HepG2 (cell line): ENCODE data around the gene PSMD1. TPM values are rescaled to one million over a fixed set of nuclear protein-coding genes. Genes with fewer than 3 reads are reported as not detected.

ENCODE experiments used
- ATAC-seq: fragments of 200-7000 bp; cut with Tn5 transposase; 3 replicates; pipeline ENCODE4 v1.9.1; 2020; ENCODE audit warnings: mild to moderate bottlenecking, moderate library complexity
- BruUV-seq: library from RNA; stranded (reverse); fragments of 400-500 nt; replicated peaks from 2 replicates; lab custom pipeline; 2021; lab: Mats Ljungman, UMichigan
- CTCF ChIA-PET: fragments of 300-600 bp; formaldehyde crosslinking; extraction: SDS; loops from one replicate; lab custom pipeline; 2021; ENCODE audit warnings: low total read pairs, inconsistent platforms, low intra/inter-chr PET ratio; lab: Yijun Ruan, JAX
- POLR2A ChIA-PET: fragments of 350-600 bp; sonication (Branson Sonifier 250); formaldehyde crosslinking; loops from one replicate; lab custom pipeline; 2020; ENCODE audit warnings: antibody characterized with exemption, inconsistent platforms; lab: Yijun Ruan, JAX
- DNase-seq: peaks from one replicate; pipeline ENCODE4 v3.0.0-alpha.2; 2015; ENCODE audit warnings: low spot score
- FAIRE-seq: peaks from 3 replicates; lab custom pipeline; 2011; peaks lifted over from hg19 to GRCh38; lab: Jason Lieb, UNC
- H2AFZ ChIP-seq: one replicate; pipeline ENCODE4 v1.6.1; 2011; ENCODE audit warnings: low read length, inconsistent platforms
- H3K27ac ChIP-seq: fragments of 300-600 bp; 3 replicates; pipeline ENCODE4 v1.8.0; 2011; ENCODE audit warnings: mixed run types, mild to moderate bottlenecking, mixed read lengths, low read length, inconsistent platforms; ENCODE audit not compliant: insufficient read depth; ENCODE audit errors: extremely low read length
- H3K27me3 ChIP-seq, 2 experiments: fragments of 200-600 bp in 1 of 2; 2 replicates in 1 of 2; 3 replicates in 1 of 2; pipeline versions ENCODE4 v1.6.0 to v1.8.0; 2011; ENCODE audit warnings: low read length in 2 of 2, mild to moderate bottlenecking in 2 of 2, moderate library complexity in 2 of 2, inconsistent platforms in 1 of 2; ENCODE audit not compliant: insufficient read depth in 2 of 2, control insufficient read depth in 1 of 2
- H3K36me3 ChIP-seq, 2 experiments: fragments of 200-600 bp in 1 of 2; replicated peaks in 1 of 2; 2 replicates in 1 of 2; 3 replicates in 1 of 2; pipeline versions ENCODE4 v1.5.1 to v1.8.0; 2011; ENCODE audit warnings: low read length in 2 of 2, inconsistent platforms in 1 of 2; ENCODE audit not compliant: insufficient read depth in 2 of 2, control insufficient read depth in 1 of 2
- H3K4me1 ChIP-seq: 2 replicates; pipeline ENCODE4 v1.5.1; 2012; ENCODE audit warnings: low read length, inconsistent platforms; ENCODE audit not compliant: insufficient read depth
- H3K4me2 ChIP-seq: 2 replicates; pipeline ENCODE4 v1.6.0; 2011; ENCODE audit warnings: low read depth, low read length, inconsistent platforms
- H3K4me3 ChIP-seq, 3 experiments: fragments of 200-600 bp in 1 of 3; sonication (generic), shearing (Covaris generic) in 1 of 3; replicated peaks in 1 of 3; 2 replicates each; pipeline ENCODE4 v1.5.1; 2011 to 2016; ENCODE audit warnings: low read length in 3 of 3, inconsistent platforms in 2 of 3, low read depth in 2 of 3, mild to moderate bottlenecking in 2 of 3, control low read depth in 1 of 3, mixed read lengths in 1 of 3; ENCODE audit not compliant: insufficient read depth in 1 of 3
- H3K79me2 ChIP-seq: one replicate; pipeline ENCODE4 v1.6.1; 2011; ENCODE audit warnings: low read length, inconsistent platforms; ENCODE audit not compliant: insufficient read depth
- H3K9ac ChIP-seq: 2 replicates; pipeline ENCODE4 v1.6.0; 2011; ENCODE audit warnings: mild to moderate bottlenecking, low read depth, low read length, inconsistent platforms; ENCODE audit not compliant: insufficient read depth
- H3K9me3 ChIP-seq: 2 replicates; pipeline ENCODE4 v1.5.1; 2012; ENCODE audit warnings: mild to moderate bottlenecking, low read length
- H4K20me1 ChIP-seq: 2 replicates; pipeline ENCODE4 v1.6.0; 2011; ENCODE audit warnings: inconsistent platforms, mild to moderate bottlenecking, low read length, moderate library complexity; ENCODE audit not compliant: insufficient read depth
- ADNP ChIP-seq: sonication (generic); formaldehyde crosslinking; IDR thresholded peaks from 2 replicates; pipeline ENCODE4 v1.4.0; 2020; ENCODE audit warnings: missing genetic modification reagents
- FUBP1 ChIP-seq: sonication (generic); formaldehyde crosslinking; IDR thresholded peaks from 2 replicates; pipeline ENCODE4 v1.5.1; 2020; ENCODE audit warnings: missing genetic modification reagents, mild to moderate bottlenecking, borderline replicate concordance
- KAT2B ChIP-seq: fragments of 150-350 bp; IDR thresholded peaks from 2 replicates; pipeline ENCODE4 v1.6.1; 2014; ENCODE audit warnings: low read depth, low read length, borderline replicate concordance
- ZNF768 ChIP-seq: sonication (generic); formaldehyde crosslinking; IDR thresholded peaks from 2 replicates; pipeline ENCODE4 v1.4.0; 2020; ENCODE audit warnings: missing genetic modification reagents
- WGBS: methylation state at CpG from one replicate; pipeline ENCODE4 v1.1.6; 2017; ENCODE audit warnings: low lambda C conversion rate; 5-methylcytosine and 5-hydroxymethylcytosine counted together
- in situ Hi-C: cut with HindIII; loops from 2 replicates; pipeline ENCODE4 v1.10.0; 2017; ENCODE audit warnings: low pct_unique_long_range_greater_than_20kb; ENCODE audit not compliant: extremely low pct_ligation_motif_present
- intact Hi-C: fragments of 100-400 bp; cut with micrococcal nuclease; formaldehyde crosslinking; loops from one replicate; pipeline ENCODE4 v1.10.0; 2022; ENCODE audit not compliant: unreplicated experiment
- polyA plus RNA-seq, 8 experiments: library from polyadenylated mRNA; depleted of rRNA in 3 of 8; stranded (reverse) in 7 of 8; unstranded in 1 of 8; fragments of >200 nt; fragmentation: Illumina TruSeq in 4 of 8; extraction: Trizol in 4 of 8; gene quantifications; 2 replicates each; pipeline versions ENCODE4 v1.2.1 to v1.2.3, GENCODE V29; 2011 to 2016; ENCODE audit warnings: low read depth in 4 of 8, missing spikeins in 1 of 8, mixed read lengths in 1 of 8; ENCODE audit not compliant: insufficient read depth in 1 of 8
- total RNA-seq, 5 experiments: library from RNA; depleted of rRNA; stranded (reverse); fragments of >200 nt; fragmentation: Illumina TruSeq; extraction: Trizol; gene quantifications; 2 replicates each; pipeline ENCODE4 v1.2.3, GENCODE V29; 2016; ENCODE audit warnings: low read depth in 1 of 5
- TF ChIP-seq, protein P1 (sequence below): sonication (generic); formaldehyde crosslinking; IDR thresholded peaks from 2 replicates; pipeline ENCODE4 v1.5.0; 2020; ENCODE audit warnings: mild to moderate bottlenecking, missing genetic modification reagents
- TF ChIP-seq, protein P2 (sequence below): sonication (generic); formaldehyde crosslinking; IDR thresholded peaks from 2 replicates; pipeline ENCODE4 v1.5.0; 2020; ENCODE audit warnings: missing genetic modification reagents

The PSMD1 gene
- total and polyA plus RNA-seq, 2 of the 13 experiments (the other 11 are each of a cell fraction or from before 2014, with no cell fraction given), result 136 to 191 TPM

DNA sequence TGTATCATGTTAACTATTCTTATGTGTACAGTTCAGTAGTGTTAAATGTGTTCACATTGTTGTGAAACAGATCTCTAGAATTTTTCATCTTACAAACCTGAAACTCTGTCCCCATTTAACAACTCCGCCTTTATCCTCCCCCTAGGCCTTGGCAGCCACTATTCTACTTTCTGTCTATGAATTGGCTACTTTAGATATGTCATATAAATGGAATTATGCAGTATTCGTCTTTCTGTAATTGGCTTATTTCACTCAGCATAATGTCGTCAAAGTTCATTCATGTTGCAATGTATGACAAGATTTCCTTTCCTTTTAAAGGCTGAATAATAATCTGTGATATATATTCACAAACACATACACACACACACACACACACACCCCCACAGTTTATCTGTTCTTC, 154.1 kb downstream of the PSMD1 start (continued):
- TF ChIP-seq, protein P1, sequence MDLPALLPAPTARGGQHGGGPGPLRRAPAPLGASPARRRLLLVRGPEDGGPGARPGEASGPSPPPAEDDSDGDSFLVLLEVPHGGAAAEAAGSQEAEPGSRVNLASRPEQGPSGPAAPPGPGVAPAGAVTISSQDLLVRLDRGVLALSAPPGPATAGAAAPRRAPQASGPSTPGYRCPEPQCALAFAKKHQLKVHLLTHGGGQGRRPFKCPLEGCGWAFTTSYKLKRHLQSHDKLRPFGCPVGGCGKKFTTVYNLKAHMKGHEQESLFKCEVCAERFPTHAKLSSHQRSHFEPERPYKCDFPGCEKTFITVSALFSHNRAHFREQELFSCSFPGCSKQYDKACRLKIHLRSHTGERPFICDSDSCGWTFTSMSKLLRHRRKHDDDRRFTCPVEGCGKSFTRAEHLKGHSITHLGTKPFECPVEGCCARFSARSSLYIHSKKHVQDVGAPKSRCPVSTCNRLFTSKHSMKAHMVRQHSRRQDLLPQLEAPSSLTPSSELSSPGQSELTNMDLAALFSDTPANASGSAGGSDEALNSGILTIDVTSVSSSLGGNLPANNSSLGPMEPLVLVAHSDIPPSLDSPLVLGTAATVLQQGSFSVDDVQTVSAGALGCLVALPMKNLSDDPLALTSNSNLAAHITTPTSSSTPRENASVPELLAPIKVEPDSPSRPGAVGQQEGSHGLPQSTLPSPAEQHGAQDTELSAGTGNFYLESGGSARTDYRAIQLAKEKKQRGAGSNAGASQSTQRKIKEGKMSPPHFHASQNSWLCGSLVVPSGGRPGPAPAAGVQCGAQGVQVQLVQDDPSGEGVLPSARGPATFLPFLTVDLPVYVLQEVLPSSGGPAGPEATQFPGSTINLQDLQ (CRISPR knock-in tag), result no peak
- TF ChIP-seq ADNP (CRISPR knock-in tag) (no peak), KAT2B (no peak)

DNA sequence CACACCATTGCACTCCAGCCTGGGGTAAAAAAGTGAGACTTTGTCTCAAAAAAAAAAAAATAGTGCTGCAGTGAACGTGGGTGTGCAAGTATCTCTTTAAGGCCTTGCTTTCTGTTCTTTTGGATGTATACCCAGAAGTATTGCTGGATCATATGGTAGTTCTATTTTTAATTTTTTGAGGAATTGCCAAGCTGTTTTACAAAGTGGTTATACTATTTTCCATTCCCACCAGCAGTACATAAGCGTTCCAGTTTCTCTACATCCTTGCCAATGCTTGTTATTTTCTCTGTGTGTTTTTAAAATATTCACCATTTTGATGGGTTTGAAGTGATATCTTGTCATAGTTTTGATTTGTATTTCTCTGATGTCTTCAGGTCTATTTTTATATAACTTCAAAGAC, 154.8 kb downstream of the PSMD1 start:
- in situ Hi-C loops, result no loop called here
- no TSS peak for BruUV-seq
- DNase-seq, result no peak
- POLR2A ChIA-PET, result no interaction called here
- TF ChIP-seq, protein P2, sequence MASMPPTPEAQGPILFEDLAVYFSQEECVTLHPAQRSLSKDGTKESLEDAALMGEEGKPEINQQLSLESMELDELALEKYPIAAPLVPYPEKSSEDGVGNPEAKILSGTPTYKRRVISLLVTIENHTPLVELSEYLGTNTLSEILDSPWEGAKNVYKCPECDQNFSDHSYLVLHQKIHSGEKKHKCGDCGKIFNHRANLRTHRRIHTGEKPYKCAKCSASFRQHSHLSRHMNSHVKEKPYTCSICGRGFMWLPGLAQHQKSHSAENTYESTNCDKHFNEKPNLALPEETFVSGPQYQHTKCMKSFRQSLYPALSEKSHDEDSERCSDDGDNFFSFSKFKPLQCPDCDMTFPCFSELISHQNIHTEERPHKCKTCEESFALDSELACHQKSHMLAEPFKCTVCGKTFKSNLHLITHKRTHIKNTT (CRISPR knock-in tag), result no peak
- TF ChIP-seq FUBP1 (CRISPR knock-in tag) (no peak), ZNF768 (no peak)
- TF ChIP-seq, all 625 proteins: peak for 0
- no peak for ATAC-seq
- Histone ChIP-seq H3K4me2 (no peak overlapping the region), H4K20me1 (no peaks in the 10 kb centered on the region), H3K27me3 (no peaks in the 10 kb centered on the region), H3K36me3 (peaks cover 5 to 7% of the 10 kb centered on the region in 2 experiments; a peak in 4 of 5 replicates), H3K27ac (no peak overlapping the region), H3K4me3 (no peak overlapping the region), H3K4me1 (peaks cover 26% of the 10 kb centered on the region), H3K9ac (no peak overlapping the region), H3K79me2 (no peaks in the 10 kb centered on the region), H2AFZ (no peak overlapping the region), H3K9me3 (no peaks in the 10 kb centered on the region)
- no peak for FAIRE-seq
- intact Hi-C loops, result no loop called here
- CTCF ChIA-PET, result no interaction called here
- WGBS, result 90% methylated on average over 2 of the region's 2 CpGs
